ENCODE measurements around the gene GPHN. TPM values are rescaled to one million over a fixed set of nuclear protein-coding genes. Genes with fewer than 3 reads are reported as not detected.

Gene GPHN
- total RNA-seq, 1 donor: 8.3 TPM

GRCh38 chr14:67129768-67130167, 621.8 kb downstream of the GPHN start:
- H3K27ac ChIP-seq (ENCODE audit: low read depth, low read length): no peak overlapping the region

DNA sequence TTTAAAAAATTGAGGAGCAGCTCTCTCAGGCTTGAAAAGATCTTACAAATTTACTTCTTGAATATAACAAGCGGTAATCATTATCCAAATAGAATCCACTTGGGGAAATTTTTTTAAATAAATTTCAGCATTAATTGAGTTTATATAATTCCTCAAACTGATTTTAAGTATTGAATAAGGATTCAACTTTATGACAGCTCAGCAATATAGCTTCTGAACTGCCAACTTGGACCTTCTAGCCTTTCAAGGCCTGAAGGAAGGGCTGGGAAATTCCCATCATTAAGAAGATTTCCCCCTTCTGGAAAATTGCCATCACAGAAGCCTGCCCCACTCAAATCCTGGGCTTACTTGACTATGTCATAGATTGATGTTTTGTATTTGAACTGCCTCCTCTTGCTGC, 623.7 kb downstream of the GPHN start:
- Histone ChIP-seq H4K20me1 (ENCODE audit: insufficient read depth, low read length) (no peaks in the 10 kb centered on the region), H3K4me3 (ENCODE audit: insufficient read depth, low read length) (no peak overlapping the region)

More at GRCh38 chr14:67129768-67130167, 621.8 kb downstream of the GPHN start:
- H3K79me2 ChIP-seq (ENCODE audit: insufficient read depth, low read length): no peaks in the 10 kb centered on the region
- H3K27me3 ChIP-seq (ENCODE audit: insufficient read depth, low read length): no peaks in the 10 kb centered on the region
- H3K4me1 ChIP-seq (ENCODE audit: insufficient read depth, low read length): no peaks in the 10 kb centered on the region
- H2AFZ ChIP-seq (ENCODE audit: low read length): no peak overlapping the region
- H3K9me3 ChIP-seq (ENCODE audit: low read depth, low read length): no peaks in the 10 kb centered on the region
- H3K4me2 ChIP-seq (ENCODE audit: insufficient read depth, low read length): no peak overlapping the region
- H4K20me1 ChIP-seq (ENCODE audit: insufficient read depth, low read length): no peaks in the 10 kb centered on the region
- H3K4me3 ChIP-seq (ENCODE audit: insufficient read depth, low read length): no peak overlapping the region
- no peak for DNase-seq (ENCODE audit: insufficient read length, low spot score, missing footprints)
- TF ChIP-seq, protein P1, sequence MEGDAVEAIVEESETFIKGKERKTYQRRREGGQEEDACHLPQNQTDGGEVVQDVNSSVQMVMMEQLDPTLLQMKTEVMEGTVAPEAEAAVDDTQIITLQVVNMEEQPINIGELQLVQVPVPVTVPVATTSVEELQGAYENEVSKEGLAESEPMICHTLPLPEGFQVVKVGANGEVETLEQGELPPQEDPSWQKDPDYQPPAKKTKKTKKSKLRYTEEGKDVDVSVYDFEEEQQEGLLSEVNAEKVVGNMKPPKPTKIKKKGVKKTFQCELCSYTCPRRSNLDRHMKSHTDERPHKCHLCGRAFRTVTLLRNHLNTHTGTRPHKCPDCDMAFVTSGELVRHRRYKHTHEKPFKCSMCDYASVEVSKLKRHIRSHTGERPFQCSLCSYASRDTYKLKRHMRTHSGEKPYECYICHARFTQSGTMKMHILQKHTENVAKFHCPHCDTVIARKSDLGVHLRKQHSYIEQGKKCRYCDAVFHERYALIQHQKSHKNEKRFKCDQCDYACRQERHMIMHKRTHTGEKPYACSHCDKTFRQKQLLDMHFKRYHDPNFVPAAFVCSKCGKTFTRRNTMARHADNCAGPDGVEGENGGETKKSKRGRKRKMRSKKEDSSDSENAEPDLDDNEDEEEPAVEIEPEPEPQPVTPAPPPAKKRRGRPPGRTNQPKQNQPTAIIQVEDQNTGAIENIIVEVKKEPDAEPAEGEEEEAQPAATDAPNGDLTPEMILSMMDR (IDR thresholded peaks at IDR 0.05; ENCODE audit: extremely low read depth, low read depth, low read length): no peak
- H3K36me3 ChIP-seq (ENCODE audit: insufficient read depth, low read length): no peaks in the 10 kb centered on the region

GRCh38 chr14:67133144-67133543, 625.2 kb downstream of the GPHN start:
- no peak overlapping the region for H3K4me2 ChIP-seq (ENCODE audit: insufficient read depth, low read length)
- TF ChIP-seq, protein P1 (IDR thresholded peaks at IDR 0.05; ENCODE audit: extremely low read depth, low read depth, low read length): no peak
- H3K79me2 ChIP-seq (ENCODE audit: insufficient read depth, low read length): no peaks in the 10 kb centered on the region
- no peaks in the 10 kb centered on the region for H3K27me3 ChIP-seq (ENCODE audit: insufficient read depth, low read length)
- H3K9me3 ChIP-seq (ENCODE audit: low read depth, low read length): no peaks in the 10 kb centered on the region
- no peaks in the 10 kb centered on the region for H3K36me3 ChIP-seq (ENCODE audit: insufficient read depth, low read length)
- H3K27ac ChIP-seq (ENCODE audit: low read depth, low read length): no peak overlapping the region
- no peak overlapping the region for H2AFZ ChIP-seq (ENCODE audit: low read length)
- H3K4me1 ChIP-seq (ENCODE audit: insufficient read depth, low read length): no peaks in the 10 kb centered on the region
- DNase-seq (ENCODE audit: insufficient read length, low spot score, missing footprints): no peak
- H3K4me3 ChIP-seq (ENCODE audit: insufficient read depth, low read length): no peak overlapping the region
- H4K20me1 ChIP-seq (ENCODE audit: insufficient read depth, low read length): no peaks in the 10 kb centered on the region

More for the DNA sequence above, 623.7 kb downstream of the GPHN start:
- H3K9me3 ChIP-seq (ENCODE audit: low read depth, low read length): no peaks in the 10 kb centered on the region
- H3K36me3 ChIP-seq (ENCODE audit: insufficient read depth, low read length): no peaks in the 10 kb centered on the region
- H3K4me2 ChIP-seq (ENCODE audit: insufficient read depth, low read length): no peak overlapping the region
- H3K27me3 ChIP-seq (ENCODE audit: insufficient read depth, low read length): no peaks in the 10 kb centered on the region
- no peaks in the 10 kb centered on the region for H3K4me1 ChIP-seq (ENCODE audit: insufficient read depth, low read length)
- H2AFZ ChIP-seq (ENCODE audit: low read length): no peak overlapping the region
- no peak for DNase-seq (ENCODE audit: insufficient read length, low spot score, missing footprints)
- no peaks in the 10 kb centered on the region for H3K79me2 ChIP-seq (ENCODE audit: insufficient read depth, low read length)
- no peak overlapping the region for H3K27ac ChIP-seq (ENCODE audit: low read depth, low read length)
- TF ChIP-seq, protein P1 (IDR thresholded peaks at IDR 0.05; ENCODE audit: extremely low read depth, low read depth, low read length): no peak

DNA sequence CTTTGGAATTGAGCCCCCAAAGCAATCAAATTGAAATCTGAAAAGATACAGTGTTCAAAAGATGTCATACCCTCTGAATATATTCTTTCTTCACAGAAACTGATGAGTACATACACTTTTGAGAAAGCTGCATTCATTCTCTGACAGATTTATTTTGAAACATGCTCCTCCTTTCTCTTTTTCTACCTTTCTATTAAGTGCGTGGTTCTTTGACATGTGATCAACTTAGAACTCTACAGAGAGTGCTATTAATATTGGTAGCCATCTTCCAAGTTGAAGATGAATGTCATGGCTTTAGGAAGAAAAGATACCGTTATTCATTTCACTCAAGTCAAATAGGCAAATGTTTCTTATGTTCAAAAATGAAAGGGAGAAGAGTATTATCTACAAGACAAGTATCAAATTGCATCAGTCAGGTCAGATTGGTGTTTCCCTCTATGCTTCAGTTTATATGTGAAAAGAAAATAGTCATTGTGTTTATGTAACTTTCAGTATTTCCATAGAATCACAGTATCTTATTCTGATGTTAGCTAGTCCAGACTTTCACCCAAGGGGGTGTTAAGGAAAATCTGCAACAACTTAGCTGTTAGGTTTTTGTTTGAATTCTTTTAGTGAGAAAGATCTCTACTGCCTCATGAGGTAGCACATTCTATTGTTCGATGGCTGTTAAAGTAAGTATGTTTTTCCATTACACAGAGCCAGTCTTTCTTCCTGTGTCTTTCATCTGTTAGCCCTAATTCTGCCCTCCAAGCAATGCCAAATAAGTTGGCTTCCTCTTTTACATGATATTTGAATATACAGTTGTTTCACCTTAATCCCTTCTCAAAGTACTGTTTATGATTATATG, 625.9 kb downstream of the GPHN start:
- Histone ChIP-seq H3K27me3 (ENCODE audit: insufficient read depth, low read length) (no peaks in the 10 kb centered on the region), H3K79me2 (ENCODE audit: insufficient read depth, low read length) (no peaks in the 10 kb centered on the region), H3K27ac (ENCODE audit: low read depth, low read length) (no peak overlapping the region), H4K20me1 (ENCODE audit: insufficient read depth, low read length) (no peaks in the 10 kb centered on the region), H3K4me1 (ENCODE audit: insufficient read depth, low read length) (no peaks in the 10 kb centered on the region), H3K4me3 (ENCODE audit: insufficient read depth, low read length) (no peak overlapping the region), H3K36me3 (ENCODE audit: insufficient read depth, low read length) (no peaks in the 10 kb centered on the region), H3K4me2 (ENCODE audit: insufficient read depth, low read length) (no peak overlapping the region), H3K9me3 (ENCODE audit: low read depth, low read length) (no peaks in the 10 kb centered on the region), H2AFZ (ENCODE audit: low read length) (no peak overlapping the region)
- TF ChIP-seq, protein P1 (IDR thresholded peaks at IDR 0.05; ENCODE audit: extremely low read depth, low read depth, low read length): no peak
- no peak for DNase-seq (ENCODE audit: insufficient read length, low spot score, missing footprints)
